Rectal smooth muscle tissue (tissue), 1 donor: ENCODE results near the gene RRP8.

Experiments
- H3K27ac ChIP-seq: one replicate; pipeline ENCODE4 v1.7.0; 2013; ENCODE audit warnings: low read depth, low read length, inconsistent platforms
- H3K27me3 ChIP-seq: one replicate; pipeline ENCODE4 v1.7.0; 2013; ENCODE audit warnings: low read length; ENCODE audit not compliant: control insufficient read depth, insufficient read depth
- H3K36me3 ChIP-seq: one replicate; pipeline ENCODE4 v1.7.0; 2013; ENCODE audit warnings: low read length; ENCODE audit not compliant: control insufficient read depth, insufficient read depth
- H3K4me1 ChIP-seq: one replicate; pipeline ENCODE4 v1.7.0; 2013; ENCODE audit warnings: low read length; ENCODE audit not compliant: control insufficient read depth, insufficient read depth
- H3K4me3 ChIP-seq: one replicate; pipeline ENCODE4 v1.7.0; 2013; ENCODE audit warnings: low read length
- H3K9ac ChIP-seq: one replicate; pipeline ENCODE4 v1.7.0; 2013; ENCODE audit warnings: low read length

The RRP8 gene

GRCh38 chr11:6599881-6600390 is 3.5 kb downstream of the RRP8 start:
- Histone ChIP-seq H3K4me1 (peaks cover 35% of the 10 kb centered on the region), H3K9ac (no peak overlapping the region), H3K36me3 (peaks cover 31% of the 10 kb centered on the region), H3K27me3 (no peaks in the 10 kb centered on the region), H3K4me3 (no peak overlapping the region), H3K27ac (no peak overlapping the region)

GRCh38 chr11:6599449-6599848 is 4.0 kb downstream of the RRP8 start:
- Histone ChIP-seq H3K27ac (peak overlapping the region; percentile 88), H3K9ac (no peak overlapping the region)

GRCh38 chr11:6598555-6598954 is 4.9 kb downstream of the RRP8 start:
- H3K9ac ChIP-seq, result no peak overlapping the region
- H3K4me1 ChIP-seq, result peaks cover 35% of the 10 kb centered on the region
- H3K36me3 ChIP-seq, result peaks cover 31% of the 10 kb centered on the region
- H3K4me3 ChIP-seq, result no peak overlapping the region
- no peaks in the 10 kb centered on the region for H3K27me3 ChIP-seq
- H3K27ac ChIP-seq, result peak overlapping the region; percentile 88

More at GRCh38 chr11:6599449-6599848, 4.0 kb downstream of the RRP8 start:
- no peak overlapping the region for H3K4me3 ChIP-seq
- H3K36me3 ChIP-seq, result peaks cover 31% of the 10 kb centered on the region
- peaks cover 35% of the 10 kb centered on the region for H3K4me1 ChIP-seq
- H3K27me3 ChIP-seq, result no peaks in the 10 kb centered on the region

DNA sequence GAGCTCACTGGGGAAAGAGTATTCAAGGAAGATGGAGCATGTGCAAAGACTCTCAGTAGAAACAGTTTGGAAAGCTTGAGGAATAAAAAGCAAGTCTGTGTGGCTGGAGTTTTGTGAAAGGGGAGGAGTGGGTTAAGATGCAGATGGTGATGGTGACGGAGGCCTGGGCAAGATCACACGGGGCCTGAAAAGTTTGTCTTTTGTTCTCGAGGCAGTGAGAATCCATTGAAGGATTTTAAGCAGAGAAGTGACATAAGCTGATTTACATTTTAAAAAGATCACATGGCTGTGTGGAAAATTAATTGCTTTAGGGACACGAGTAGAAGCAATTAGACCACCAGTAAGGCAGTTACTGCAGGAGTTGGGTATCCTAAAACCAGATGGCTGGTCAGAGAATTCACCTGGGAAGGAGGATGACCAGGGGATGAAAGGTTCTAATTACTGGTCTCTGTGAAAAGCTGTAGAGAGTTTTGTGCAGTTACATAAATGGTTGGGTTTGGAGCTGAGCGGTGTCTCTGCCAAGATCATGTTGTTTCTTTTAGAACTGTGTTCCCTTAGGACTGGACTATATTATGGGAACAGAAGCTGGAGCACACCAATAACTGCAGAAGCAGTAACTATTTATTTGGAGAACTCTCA is 7.1 kb downstream of the RRP8 start:
- Histone ChIP-seq H3K4me1 (peaks cover 22% of the 10 kb centered on the region), H3K36me3 (peaks cover 27% of the 10 kb centered on the region), H3K4me3 (no peak overlapping the region), H3K27me3 (no peaks in the 10 kb centered on the region), H3K27ac (peak overlapping the region; percentile 88), H3K9ac (no peak overlapping the region)

GRCh38 chr11:6594142-6594768 is 9.2 kb downstream of the RRP8 start:
- Histone ChIP-seq H3K4me1 (peaks cover 22% of the 10 kb centered on the region), H3K27me3 (no peaks in the 10 kb centered on the region), H3K4me3 (no peak overlapping the region), H3K9ac (no peak overlapping the region), H3K27ac (peak overlapping the region; percentile 88), H3K36me3 (peaks cover 7% of the 10 kb centered on the region)

DNA sequence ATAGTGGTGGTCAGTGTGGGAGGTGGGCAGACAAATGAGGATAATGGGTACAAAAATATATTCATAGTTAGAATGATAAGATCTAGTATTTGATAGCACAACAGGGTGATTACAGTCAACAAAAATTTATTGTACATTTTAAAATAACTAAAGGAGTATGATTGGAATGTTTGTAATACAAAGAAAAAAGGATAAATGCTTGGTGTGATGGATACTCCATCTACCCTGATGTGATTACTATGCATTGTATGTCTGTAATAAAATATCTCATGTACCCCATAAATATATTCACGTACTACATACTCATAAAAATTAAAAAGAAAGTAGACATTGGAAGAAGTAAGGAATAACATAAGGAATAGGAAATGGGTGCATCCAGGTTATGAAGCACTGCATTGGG is 15.4 kb downstream of the RRP8 start:
- Histone ChIP-seq H3K4me1 (peaks cover 13% of the 10 kb centered on the region), H3K27ac (peak overlapping the region; percentile 72), H3K4me3 (no peak overlapping the region), H3K9ac (no peak overlapping the region), H3K27me3 (no peaks in the 10 kb centered on the region), H3K36me3 (no peaks in the 10 kb centered on the region)

- Histone ChIP-seq H3K27ac (peak overlapping the region; percentile 72), H3K36me3 (no peaks in the 10 kb centered on the region), H3K9ac (no peak overlapping the region), H3K4me1 (peaks cover 13% of the 10 kb centered on the region), H3K4me3 (no peak overlapping the region), H3K27me3 (no peaks in the 10 kb centered on the region)
Measured at GRCh38 chr11:6587360-6587953, 16.0 kb downstream of the RRP8 start.

DNA sequence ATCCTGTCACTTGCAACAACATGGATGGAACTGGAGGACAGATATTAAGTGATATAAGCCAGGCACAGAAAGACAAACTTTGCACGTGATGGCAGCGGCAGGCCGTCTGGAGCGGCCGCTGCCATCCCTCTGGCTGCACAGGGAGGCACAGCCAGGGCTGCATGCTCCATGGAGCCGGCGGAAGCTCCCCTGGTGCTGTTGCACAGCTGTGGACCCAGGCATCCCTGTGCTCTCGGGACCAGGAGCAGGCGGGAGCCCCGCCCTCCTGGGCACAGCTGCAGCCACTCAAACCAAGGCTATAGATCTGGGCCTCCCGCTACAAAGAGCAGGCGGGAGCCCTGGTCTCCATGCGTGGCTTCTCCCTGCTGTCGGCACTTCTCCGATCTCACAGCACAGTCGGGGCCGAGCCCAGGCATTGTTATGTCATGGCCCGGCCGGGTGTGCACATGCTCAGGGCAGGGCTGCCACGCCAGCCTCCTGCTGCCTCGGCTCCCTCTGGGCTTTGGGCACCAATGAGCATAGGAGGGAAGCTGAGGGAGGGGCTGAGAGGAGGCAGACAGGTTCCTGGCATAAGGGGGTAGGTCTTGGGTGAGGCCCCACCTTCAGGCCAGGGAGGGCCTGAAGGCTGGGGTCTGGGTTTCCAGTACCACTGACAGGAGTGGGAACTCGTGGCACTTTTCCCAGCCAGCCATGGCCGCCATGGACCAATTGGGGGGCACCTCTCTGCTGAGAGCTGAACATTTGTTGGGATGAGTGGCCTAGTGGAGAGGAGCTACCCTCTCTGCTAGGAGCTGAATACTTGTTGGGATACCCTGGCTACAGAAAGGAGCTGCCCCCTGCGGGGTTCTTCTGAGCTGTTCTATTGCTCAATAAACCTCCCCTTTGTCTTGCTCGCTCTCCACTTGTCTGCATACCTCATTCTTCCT is 16.7 kb downstream of the RRP8 start:
- Histone ChIP-seq H3K27me3 (no peaks in the 10 kb centered on the region), H3K36me3 (no peaks in the 10 kb centered on the region), H3K4me3 (peak overlapping the region; percentile 23), H3K4me1 (peaks cover 13% of the 10 kb centered on the region), H3K9ac (no peak overlapping the region), H3K27ac (peak overlapping the region; percentile 72)

- Histone ChIP-seq H3K27me3 (no peaks in the 10 kb centered on the region), H3K4me3 (no peak overlapping the region), H3K27ac (no peak overlapping the region), H3K9ac (no peak overlapping the region), H3K36me3 (no peaks in the 10 kb centered on the region), H3K4me1 (peaks cover 13% of the 10 kb centered on the region)
Measured at GRCh38 chr11:6584528-6584927, 18.9 kb downstream of the RRP8 start.

- Histone ChIP-seq H3K27me3 (no peaks in the 10 kb centered on the region), H3K4me1 (peaks cover 13% of the 10 kb centered on the region), H3K36me3 (no peaks in the 10 kb centered on the region), H3K4me3 (no peak overlapping the region), H3K27ac (no peak overlapping the region), H3K9ac (no peak overlapping the region)
Measured at GRCh38 chr11:6583584-6583983, 19.8 kb downstream of the RRP8 start.

DNA sequence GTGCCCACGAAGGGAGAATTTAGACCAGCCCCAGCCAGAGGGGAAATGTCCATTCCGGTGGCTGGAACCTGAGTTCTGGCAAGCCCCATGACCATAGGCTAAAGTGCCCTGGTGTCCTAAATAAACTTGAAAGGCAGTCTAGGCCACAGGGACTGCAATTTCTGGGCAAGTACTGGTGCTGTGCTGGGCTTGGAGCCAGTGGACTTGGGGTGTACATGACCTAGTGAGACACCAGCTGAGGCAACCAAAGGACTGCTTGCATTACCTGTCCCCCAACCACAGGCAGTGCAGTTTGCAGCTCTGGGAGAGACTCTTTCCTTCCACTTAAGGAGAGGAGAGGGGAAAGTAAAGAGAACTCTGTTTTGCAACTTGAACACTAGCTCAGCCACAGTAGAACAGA is 23.7 kb downstream of the RRP8 start:
- Histone ChIP-seq H3K4me1 (peaks cover 19% of the 10 kb centered on the region), H3K27me3 (no peaks in the 10 kb centered on the region), H3K4me3 (no peak overlapping the region), H3K27ac (no peak overlapping the region), H3K9ac (no peak overlapping the region), H3K36me3 (no peaks in the 10 kb centered on the region)

DNA sequence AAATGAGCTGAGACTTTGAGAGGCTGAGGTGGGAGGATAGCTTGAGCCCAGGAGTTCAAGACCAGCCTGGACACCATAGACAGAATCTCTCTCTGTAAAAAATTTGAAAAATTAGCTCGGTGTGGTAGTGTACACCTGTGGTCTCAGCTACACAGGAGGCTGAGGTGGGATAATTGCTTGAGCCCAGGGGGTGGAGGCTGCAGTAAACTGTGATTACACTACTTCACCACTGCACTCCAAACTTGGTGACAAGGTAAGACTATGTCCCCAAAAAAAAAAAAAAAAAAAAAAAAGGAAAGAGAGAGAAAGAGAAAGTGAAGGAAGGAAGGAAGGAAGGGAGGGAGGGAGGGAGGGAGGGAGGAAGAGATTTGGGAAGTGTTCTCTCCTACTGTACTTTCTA is 25.3 kb downstream of the RRP8 start:
- Histone ChIP-seq H3K4me3 (no peak overlapping the region), H3K36me3 (no peaks in the 10 kb centered on the region), H3K27me3 (no peaks in the 10 kb centered on the region), H3K27ac (no peak overlapping the region), H3K9ac (no peak overlapping the region), H3K4me1 (peaks cover 19% of the 10 kb centered on the region)
